ENCODE measurements around the gene HDGF. TPM values are rescaled to one million over a fixed set of nuclear protein-coding genes. Genes with fewer than 3 reads are reported as not detected.

The HDGF gene
- total RNA-seq, 2 experiments from 2014 or later, result 303 to 315 TPM

GRCh38 chr1:156751757-156752481 lies 444 bp upstream of the HDGF start:
- POLR2A ChIA-PET, result interaction anchor here (0.5 to 3.3 kb wide), 12 partner anchors 9 to 58 kb away, joined by 3 to 25 read pairs (median 3); partner anchors contain the start of genes ISG20L2, METTL25B, MRPL24 and PRCC

DNA sequence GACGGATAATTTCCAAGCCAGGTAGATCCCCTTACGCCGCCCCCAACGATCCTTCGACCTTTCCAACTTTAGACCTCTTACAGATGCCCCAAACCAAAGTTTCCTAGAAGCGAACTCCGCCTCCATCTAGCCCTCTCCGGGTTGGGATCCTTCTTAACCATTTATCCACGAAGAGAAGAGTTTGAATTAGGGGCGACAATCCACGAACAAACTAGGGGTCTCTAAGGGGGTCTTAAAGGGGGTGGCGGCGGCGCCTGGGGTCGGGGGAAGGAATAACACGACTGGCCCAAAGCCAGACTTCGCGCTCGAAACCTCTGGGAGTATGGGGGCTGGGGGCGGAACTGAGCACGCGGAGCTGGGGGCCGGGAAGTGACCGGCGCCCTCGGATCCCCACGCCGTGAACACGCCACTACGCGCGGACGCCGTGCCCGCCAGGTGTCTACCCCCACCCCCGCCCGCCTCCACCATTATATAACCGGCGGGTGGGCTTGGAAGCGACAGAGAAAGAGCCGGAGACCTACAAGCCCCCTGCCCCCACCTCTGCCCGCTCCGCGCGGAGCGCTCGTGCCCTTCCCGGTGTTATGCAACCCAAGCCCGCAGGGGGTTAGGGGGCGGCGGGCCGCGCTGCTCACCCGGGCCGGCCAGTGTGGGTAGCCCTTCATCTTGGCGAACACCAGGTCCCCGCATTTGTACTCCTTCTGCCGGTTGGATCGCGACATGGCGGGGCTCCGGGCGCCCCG lies 594 bp downstream of the HDGF start:
- ChIA-PET POLR2A (interaction anchor here (0.5 to 3.3 kb wide), 8 partner anchors 10 to 1204 kb away, joined by 3 to 25 read pairs (median 4); partner anchors contain the start of genes ISG20L2, METTL25B, MRPL24 and PRCC), CTCF (interaction anchor here (1.0 to 3.9 kb wide), 6 partner anchors 16 to 142 kb away, joined by 3 to 42 read pairs (median 4); partner anchors contain the start of genes ISG20L2, METTL25B and PRCC)

More at GRCh38 chr1:156751757-156752481, 444 bp upstream of the HDGF start:
- CTCF ChIA-PET, result interaction anchor here (0.5 to 3.9 kb wide), 8 partner anchors 11 to 125 kb away, joined by 3 to 42 read pairs (median 4); partner anchors contain the start of genes ISG20L2, METTL25B, MRPL24 and PRCC

- POLR2A ChIA-PET, result interaction anchor here (1.0 to 3.3 kb wide), 5 partner anchors 9 to 22 kb away, joined by 3 to 25 read pairs (median 14); partner anchors contain the start of genes ISG20L2, METTL25B, MRPL24 and PRCC
- CTCF ChIA-PET, result interaction anchor here (1.0 to 3.9 kb wide), 3 partner anchors 17 to 143 kb away, joined by 3 to 42 read pairs (median 3); partner anchors contain the start of genes ISG20L2, METTL25B and PRCC
These were observed 1.2 kb downstream of the HDGF start for GRCh38 chr1:156750191-156750672.

GRCh38 chr1:156749419-156750118 lies 1.9 kb downstream of the HDGF start:
- POLR2A ChIA-PET, result interaction anchor here (1.0 to 2.9 kb wide), 3 partner anchors 9 to 21 kb away, joined by 3 to 20 read pairs (median 4); partner anchors contain the start of genes ISG20L2, METTL25B and MRPL24

GRCh38 chr1:156748670-156749418 lies 2.6 kb downstream of the HDGF start:
- CTCF ChIA-PET, result interaction anchor here (0.6 to 3.9 kb wide), 2 partner anchors 13 to 21 kb away, joined by 3 to 42 read pairs; partner anchors contain the start of genes ISG20L2 and METTL25B
- POLR2A ChIA-PET, result interaction anchor here (0.5 to 1.5 kb wide), 2 partner anchors 20 to 44 kb away, joined by 3 read pairs; no protein-coding TSS in a partner anchor

More at GRCh38 chr1:156749419-156750118, 1.9 kb downstream of the HDGF start:
- CTCF ChIA-PET, result interaction anchor here (1.0 to 3.9 kb wide), 2 partner anchors 18 to 22 kb away, joined by 3 to 42 read pairs; partner anchors contain the start of genes ISG20L2, METTL25B and PRCC

DNA sequence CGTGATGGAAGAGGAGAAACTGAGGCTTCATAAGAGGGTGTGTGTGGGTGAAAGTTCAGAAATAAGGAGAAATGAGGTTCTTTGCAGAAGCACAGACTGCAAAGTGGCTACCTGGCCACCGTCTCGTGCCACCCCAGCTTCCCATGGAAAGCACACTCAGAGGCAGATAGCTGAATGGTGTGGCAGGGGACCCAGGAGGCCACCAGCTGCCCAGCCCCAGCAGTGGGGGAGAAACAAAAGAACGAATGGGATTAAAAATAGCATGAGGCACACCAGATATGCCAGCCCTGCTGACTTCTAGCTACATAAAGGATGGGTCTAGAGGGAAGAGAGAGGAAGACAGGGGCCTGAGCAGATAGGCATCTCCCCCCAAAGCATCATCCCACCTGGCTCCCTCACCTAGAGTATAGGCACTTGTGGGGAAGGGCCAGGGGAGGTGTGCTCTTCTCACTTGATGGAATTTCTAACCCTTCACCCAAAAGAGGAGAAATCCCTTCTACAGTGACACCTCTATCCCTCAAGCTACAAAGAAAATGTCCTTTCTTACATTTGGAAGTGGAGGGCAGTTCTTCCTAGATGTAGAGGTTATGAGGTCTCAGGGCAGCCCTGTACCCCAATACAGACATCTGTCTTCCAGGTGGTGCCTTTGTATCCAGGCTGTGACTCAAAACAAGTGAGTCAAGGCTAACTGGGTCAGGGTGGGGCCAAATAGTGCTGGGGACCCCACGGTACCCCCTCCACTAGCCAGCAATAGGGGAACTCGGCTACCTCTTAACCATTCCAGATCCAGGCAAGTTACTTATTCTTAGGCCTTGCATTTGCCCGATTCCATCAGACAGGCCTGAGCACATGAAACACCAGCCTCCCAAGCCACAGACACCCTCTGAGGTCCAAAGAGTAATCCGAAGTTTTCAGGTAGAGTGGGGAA lies 3.5 kb downstream of the HDGF start:
- ChIA-PET POLR2A (interaction anchor here (0.5 to 1.0 kb wide), 3 partner anchors 14 to 63 kb away, joined by 3 read pairs; no protein-coding TSS in a partner anchor), CTCF (interaction anchor here (0.6 to 1.4 kb wide), 7 partner anchors 8 to 247 kb away, joined by 3 to 5 read pairs (median 4); partner anchors contain the start of genes MEF2D and NTRK1)

DNA sequence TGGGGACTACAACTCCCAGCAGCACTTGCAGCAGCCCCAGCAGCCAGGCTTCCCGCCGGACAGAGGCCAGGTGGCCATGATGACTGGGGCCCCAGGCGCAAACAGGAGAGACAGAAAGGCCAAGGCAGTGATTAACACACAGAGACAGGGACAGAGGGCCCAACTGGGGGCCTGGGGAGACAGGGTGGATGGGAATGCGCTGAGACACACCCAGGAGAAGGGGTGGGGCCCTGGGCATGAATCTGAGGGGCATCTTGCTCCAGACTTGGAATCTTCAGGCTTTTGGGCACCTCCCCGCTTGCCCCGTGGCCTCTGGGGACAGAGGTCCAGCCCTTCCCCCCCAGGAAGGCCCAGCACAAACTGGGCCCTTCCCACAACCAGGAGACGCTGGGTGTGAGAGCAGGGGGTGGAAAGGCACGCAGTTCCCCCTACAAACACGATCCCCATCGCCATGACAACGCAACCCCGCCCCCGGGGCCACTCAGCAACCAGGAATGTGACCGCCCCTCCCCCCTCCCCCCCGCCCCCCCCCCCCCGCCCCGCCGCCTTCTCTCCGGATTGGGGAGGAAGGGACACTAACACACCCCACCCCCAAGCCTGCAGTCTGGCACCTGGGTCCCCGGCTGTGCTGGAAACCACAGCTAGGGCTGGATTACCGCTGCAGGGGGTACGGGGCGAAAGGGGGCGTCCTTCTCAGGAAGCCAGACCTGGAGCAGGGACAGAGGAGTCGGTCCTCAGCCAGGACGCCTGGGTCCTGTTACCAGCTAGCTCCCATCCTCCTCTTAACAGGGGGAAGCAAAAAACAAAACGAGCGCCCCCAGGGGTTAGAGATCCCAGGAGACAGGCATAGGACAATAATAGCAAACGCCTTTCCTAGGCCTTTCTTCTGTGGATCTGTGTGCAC lies 4.5 kb downstream of the HDGF start:
- CTCF ChIA-PET, result interaction anchor here (0.8 to 1.4 kb wide), 6 partner anchors 9 to 246 kb away, joined by 3 to 5 read pairs (median 4); partner anchors contain the start of genes MEF2D and NTRK1

DNA sequence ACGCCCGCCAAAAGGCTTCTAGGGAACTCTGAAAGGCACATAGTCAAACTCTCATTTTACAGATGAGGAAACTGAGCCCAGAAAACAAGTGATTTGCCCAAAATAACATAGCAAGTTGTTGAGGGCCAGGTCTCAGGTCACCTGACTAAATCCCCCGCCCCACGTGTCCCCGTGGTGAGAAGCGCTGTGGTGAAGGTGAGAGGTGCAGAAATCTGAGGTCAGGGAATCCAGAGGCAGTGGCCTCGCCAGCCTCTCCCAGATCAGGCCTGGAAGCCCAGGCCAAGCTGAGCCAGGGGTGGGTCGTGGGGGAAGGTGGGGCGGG lies 5.1 kb downstream of the HDGF start:
- CTCF ChIA-PET, result interaction anchor here (0.6 kb wide), 1 partner anchor 287 kb away, joined by 5 read pairs; no protein-coding TSS in a partner anchor
- POLR2A ChIA-PET, result no interaction called here

More for the DNA sequence above, 4.5 kb downstream of the HDGF start:
- POLR2A ChIA-PET, result interaction anchor here (0.9 to 1.0 kb wide), 2 partner anchors 13 to 64 kb away, joined by 3 read pairs; no protein-coding TSS in a partner anchor

DNA sequence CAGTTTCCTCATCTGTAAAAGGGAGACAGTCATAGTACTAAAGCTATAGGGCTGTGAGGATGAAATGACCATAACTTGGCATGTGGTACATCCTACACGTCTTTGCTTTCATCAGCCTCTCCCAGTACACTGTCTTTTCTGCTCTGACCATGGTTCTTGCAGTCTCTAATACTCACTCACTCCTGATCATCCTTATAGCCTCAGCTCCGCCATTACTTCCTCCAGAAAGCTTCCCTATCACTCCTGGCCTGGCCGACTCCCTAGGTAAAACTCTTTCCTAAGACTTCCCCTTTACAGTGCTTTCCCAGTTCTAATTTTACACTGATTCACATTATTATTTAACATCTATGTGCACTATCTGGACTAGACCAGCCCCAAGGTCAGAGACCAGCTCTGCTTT lies 5.6 kb downstream of the HDGF start:
- POLR2A ChIA-PET, result no interaction called here
- CTCF ChIA-PET, result interaction anchor here (0.6 to 2.0 kb wide), 2 partner anchors 20 to 287 kb away, joined by 5 read pairs; no protein-coding TSS in a partner anchor

DNA sequence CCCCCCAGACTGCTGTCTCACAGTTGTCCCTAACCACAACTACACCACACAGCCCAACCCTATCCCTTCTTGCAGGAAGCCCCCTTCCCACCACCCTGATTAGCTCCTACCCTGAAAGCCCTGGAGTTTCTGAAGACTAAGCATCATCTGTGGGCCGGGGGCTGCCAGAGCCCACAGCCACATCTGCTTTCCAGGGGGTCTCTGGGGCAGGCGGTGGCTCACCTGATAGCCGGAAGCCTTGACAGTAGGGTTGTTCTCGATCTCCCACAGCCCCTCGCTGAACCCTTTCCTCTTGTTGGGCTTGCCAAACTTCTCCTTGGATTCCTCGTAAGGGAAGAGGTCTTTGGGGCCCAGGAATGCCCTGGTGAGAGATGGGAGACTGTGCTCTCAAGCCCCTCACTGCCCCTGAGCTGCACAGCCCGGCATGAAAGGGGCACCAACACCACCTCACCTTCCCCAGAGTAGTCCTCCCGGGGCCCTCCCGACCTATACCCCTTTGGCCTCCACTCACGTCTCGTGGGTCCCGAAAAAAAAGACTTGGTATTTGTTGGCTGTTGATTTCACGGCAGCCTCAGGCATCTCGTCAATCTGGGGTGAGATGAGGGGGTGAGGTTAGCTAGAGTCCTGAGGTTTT lies 6.6 kb downstream of the HDGF start:
- ChIA-PET CTCF (interaction anchor here (2.0 kb wide), 1 partner anchor 19 kb away, joined by 5 read pairs; no protein-coding TSS in a partner anchor), POLR2A (no interaction called here)

DNA sequence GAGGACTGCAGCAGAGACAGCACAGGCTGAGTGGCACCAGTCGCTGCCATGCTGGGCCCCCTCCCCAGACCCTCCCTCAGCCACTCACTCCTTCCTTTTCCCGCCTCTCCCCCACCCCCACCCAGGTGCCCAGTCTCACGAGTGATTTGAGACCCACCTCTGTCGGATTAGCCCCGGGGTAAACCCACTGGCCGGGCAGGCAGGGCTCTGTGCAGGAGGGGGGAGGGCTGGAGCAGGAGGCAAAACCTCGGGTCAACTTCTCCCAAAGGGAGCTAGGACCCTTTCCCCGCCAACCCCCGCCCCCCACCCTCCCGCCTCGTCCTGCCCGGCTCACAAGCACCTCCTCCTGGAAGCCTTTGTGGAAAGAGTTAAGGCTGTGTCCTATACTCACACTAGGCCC lies 7.1 kb downstream of the HDGF start:
- ChIA-PET POLR2A (no interaction called here), CTCF (interaction anchor here (2.0 kb wide), 1 partner anchor 19 kb away, joined by 5 read pairs; no protein-coding TSS in a partner anchor)

DNA sequence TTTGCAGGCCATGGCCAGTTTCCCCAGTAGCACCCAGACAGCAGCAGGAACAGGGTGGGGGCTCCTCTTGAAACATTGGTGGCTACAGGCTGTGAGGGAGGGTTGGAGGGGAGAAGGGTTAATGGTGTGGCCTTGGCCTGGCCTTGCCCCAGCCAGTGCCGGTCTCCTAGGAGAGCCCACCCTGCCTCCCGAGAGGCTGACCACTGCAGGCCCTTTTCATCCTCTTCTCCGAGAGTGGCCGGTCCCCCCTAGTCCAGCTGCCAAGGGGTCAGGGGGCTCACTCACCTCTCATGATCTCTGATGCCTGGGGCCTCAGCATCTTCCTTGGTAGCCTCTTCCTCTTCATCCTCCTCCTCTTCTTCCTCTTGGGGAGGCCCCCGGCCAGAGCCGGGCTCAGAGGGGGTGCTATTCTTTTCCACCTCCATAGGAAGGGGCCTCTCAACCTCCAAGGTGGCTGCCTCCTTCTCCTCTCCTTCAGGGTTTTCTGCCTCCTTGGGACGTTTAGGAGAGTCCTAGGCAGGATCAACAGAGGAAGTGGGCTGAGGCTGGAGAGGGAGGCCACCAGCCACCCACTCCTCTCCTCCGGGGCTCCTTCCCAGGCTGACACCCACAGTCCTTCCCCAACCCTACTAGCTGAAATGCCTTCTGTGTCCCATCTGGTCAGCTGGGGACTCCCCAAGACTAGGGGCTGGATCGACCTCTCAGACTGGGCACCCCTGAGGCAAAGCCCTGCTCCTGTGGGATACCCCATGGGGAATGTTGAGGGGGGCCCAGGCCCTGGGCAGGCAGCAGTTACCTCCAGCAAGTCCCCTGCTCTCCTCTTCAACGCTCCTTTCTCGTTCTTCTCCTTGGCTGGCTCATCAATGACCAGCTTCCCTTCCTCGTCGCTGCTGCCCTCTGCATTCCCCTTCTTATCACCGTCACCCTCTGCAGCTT lies 7.8 kb downstream of the HDGF start:
- POLR2A ChIA-PET, result no interaction called here
- CTCF ChIA-PET, result interaction anchor here (4.1 kb wide), 1 partner anchor 17 kb away, joined by 27 read pairs; no protein-coding TSS in a partner anchor

GRCh38 chr1:156742801-156743200 lies 8.7 kb downstream of the HDGF start:
- POLR2A ChIA-PET, result interaction anchor here (2.9 kb wide), 1 partner anchor 9 kb away, joined by 25 read pairs; the partner anchor contains the start of gene HDGF
- CTCF ChIA-PET, result interaction anchor here (4.1 kb wide), 1 partner anchor 17 kb away, joined by 27 read pairs; no protein-coding TSS in a partner anchor

Measured in activated CD8-positive, alpha-beta memory T cell treated with anti-CD3 and anti-CD28 coated beads for 36 hours (primary cell).